Transverse colon (tissue), 4 donors: ENCODE results near the gene FAM107B. TPM values are rescaled to one million over a fixed set of nuclear protein-coding genes. Genes with fewer than 3 reads are reported as not detected.

Source experiments
- DNase-seq: peaks from one replicate; pipeline ENCODE4 v3.0.0-alpha.2; 2019
- H3K27ac ChIP-seq, 4 donors: fragments of 200-600 bp; sonication (generic); 2 replicates each; pipeline ENCODE4 v1.5.1; 2016 to 2018; ENCODE audit warnings: inconsistent platforms in 4 of 4
- H3K27me3 ChIP-seq: fragments of 200-600 bp; sonication (generic); 2 replicates; pipeline ENCODE4 v1.5.1; 2017; ENCODE audit warnings: inconsistent platforms
- H3K36me3 ChIP-seq, 4 donors: fragments of 200-600 bp; sonication (generic); 2 replicates each; pipeline ENCODE4 v1.5.1; 2017 to 2019; ENCODE audit warnings: inconsistent platforms in 4 of 4
- H3K4me1 ChIP-seq, 4 donors: fragments of 200-600 bp; sonication (generic); 2 replicates each; pipeline ENCODE4 v1.5.1; 2017 to 2020; ENCODE audit warnings: inconsistent platforms in 4 of 4
- H3K4me3 ChIP-seq, 4 donors: fragments of 200-600 bp; sonication (generic); 1 replicate in 1 of 4; 2 replicates in 3 of 4; pipeline versions ENCODE4 v1.5.1 to v1.6.1; 2017 to 2019; ENCODE audit warnings: inconsistent platforms in 4 of 4
- H3K9me3 ChIP-seq, 2 donors: fragments of 200-600 bp; sonication (generic); 2 replicates each; pipeline ENCODE4 v1.5.1; 2017 to 2019; ENCODE audit warnings: inconsistent platforms in 2 of 2
- EP300 ChIP-seq: sonication (generic); formaldehyde crosslinking; IDR thresholded peaks from one replicate; pipeline ENCODE4 v1.6.1; 2017; ENCODE audit warnings: antibody characterized with exemption, low read depth
- POLR2A ChIP-seq: fragments of 450-650 bp; IDR thresholded peaks from one replicate; pipeline ENCODE4 v1.6.1; 2016; ENCODE audit warnings: antibody characterized with exemption, mild to moderate bottlenecking, moderate library complexity
- POLR2AphosphoS5 ChIP-seq, 3 donors: sonication (generic); formaldehyde crosslinking; IDR thresholded peaks; one replicate each; pipeline ENCODE4 v1.6.1; 2016; ENCODE audit warnings: antibody characterized with exemption in 3 of 3
- WGBS, 2 donors: methylation state at CpG; one replicate each; pipeline ENCODE4 v1.1.5; 2018; ENCODE audit warnings: low coverage in 1 of 2; 5-methylcytosine and 5-hydroxymethylcytosine counted together
- in situ Hi-C, 4 donors: fragments of 200-750 bp; cut with MboI; loops; one replicate each; pipeline versions ENCODE4 v1.15.0 to v1.15.1; 2017; ENCODE audit warnings: low sequenced_read_pairs in 3 of 4, low pct_ligation_motif_present in 1 of 4, low pct_unique_long_range_greater_than_20kb in 1 of 4
- intact Hi-C: fragments of 100-400 bp; cut with DNase I; formaldehyde crosslinking; loops from one replicate; pipeline ENCODE4 v1.15.1; 2023; ENCODE audit warnings: low total_unique reads
- total RNA-seq, 4 donors: library from RNA; depleted of rRNA; stranded (reverse); fragments of >200 nt; gene quantifications; one replicate each; pipeline ENCODE4 v1.1.0, GENCODE V29; 2016
- TF ChIP-seq, protein P1 (sequence below), 5 experiments: fragments of 200-600 bp in 3 of 5; fragments of 450-650 bp in 2 of 5; sonication (generic) in 3 of 5; IDR thresholded peaks; 1 replicate in 2 of 5; 2 replicates in 3 of 5; pipeline ENCODE4 v1.5.1; 2016 to 2017; ENCODE audit warnings: antibody characterized with exemption in 5 of 5, inconsistent platforms in 3 of 5, mild to moderate bottlenecking in 2 of 5, moderate library complexity in 1 of 5

The FAM107B gene
- total RNA-seq, 4 donors from 2014 or later: 23.9 to 71.0 (median 52.8) TPM

DNA sequence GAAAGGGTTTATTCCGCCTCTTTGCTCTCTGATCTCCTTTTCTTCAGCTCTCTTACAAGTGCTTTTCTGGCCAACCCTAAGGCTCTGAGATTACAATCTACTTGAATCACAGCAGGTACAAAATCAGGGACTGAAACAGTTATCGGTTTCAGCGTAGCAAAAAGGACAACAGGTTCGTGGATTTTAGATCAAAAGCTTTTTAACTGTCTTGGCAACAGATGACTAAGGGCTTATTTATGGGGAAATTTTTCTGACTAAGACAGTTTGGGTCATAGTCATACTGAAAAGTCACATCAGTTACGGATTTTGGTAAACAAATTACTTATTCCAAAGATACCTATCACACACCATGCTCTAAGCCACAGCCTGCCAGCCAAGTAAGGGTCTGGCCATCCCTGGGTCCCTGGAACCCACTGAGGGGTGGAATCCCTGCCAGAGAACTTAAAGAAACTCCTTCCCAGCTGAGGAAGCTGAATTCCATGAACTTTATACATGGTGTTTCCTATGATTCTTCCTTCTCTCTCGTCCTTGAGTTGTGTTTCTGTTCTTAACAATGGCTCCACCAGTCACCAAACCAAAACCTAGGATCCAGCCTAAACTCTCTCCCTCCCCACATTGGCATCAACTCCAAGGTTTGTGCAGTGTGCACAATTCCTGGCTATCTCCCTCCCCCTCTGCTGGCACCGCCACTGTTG lies 169.3 kb downstream of the FAM107B start:
- Histone ChIP-seq H3K27ac (peak overlapping the region; percentile 76 to 85 (median 82)), H3K4me3 (peak overlapping the region in 3 of 4 donors; percentile 51 to 71 (median 68)), H3K9me3 (no peaks in the 10 kb centered on the region), H3K36me3 (no peaks in the 10 kb centered on the region), H3K27me3 (no peaks in the 10 kb centered on the region), H3K4me1 (peaks cover 6 to 33% (median 16%) of the 10 kb centered on the region in 4 donors)
- 44 to 46% methylated on average over 6 to 7 of the region's 7 CpGs for WGBS, 2 donors
- in situ Hi-C loops (no loop called here), intact Hi-C loops (no loop called here)
- TF ChIP-seq POLR2AphosphoS5 (IDR thresholded peaks at IDR 0.05): no peak
- TF ChIP-seq POLR2A: no peak
- TF ChIP-seq, protein P1, sequence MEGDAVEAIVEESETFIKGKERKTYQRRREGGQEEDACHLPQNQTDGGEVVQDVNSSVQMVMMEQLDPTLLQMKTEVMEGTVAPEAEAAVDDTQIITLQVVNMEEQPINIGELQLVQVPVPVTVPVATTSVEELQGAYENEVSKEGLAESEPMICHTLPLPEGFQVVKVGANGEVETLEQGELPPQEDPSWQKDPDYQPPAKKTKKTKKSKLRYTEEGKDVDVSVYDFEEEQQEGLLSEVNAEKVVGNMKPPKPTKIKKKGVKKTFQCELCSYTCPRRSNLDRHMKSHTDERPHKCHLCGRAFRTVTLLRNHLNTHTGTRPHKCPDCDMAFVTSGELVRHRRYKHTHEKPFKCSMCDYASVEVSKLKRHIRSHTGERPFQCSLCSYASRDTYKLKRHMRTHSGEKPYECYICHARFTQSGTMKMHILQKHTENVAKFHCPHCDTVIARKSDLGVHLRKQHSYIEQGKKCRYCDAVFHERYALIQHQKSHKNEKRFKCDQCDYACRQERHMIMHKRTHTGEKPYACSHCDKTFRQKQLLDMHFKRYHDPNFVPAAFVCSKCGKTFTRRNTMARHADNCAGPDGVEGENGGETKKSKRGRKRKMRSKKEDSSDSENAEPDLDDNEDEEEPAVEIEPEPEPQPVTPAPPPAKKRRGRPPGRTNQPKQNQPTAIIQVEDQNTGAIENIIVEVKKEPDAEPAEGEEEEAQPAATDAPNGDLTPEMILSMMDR (IDR thresholded peaks at IDR 0.05): no peak
- no peak for TF ChIP-seq EP300
- DNase-seq: no peak

DNA sequence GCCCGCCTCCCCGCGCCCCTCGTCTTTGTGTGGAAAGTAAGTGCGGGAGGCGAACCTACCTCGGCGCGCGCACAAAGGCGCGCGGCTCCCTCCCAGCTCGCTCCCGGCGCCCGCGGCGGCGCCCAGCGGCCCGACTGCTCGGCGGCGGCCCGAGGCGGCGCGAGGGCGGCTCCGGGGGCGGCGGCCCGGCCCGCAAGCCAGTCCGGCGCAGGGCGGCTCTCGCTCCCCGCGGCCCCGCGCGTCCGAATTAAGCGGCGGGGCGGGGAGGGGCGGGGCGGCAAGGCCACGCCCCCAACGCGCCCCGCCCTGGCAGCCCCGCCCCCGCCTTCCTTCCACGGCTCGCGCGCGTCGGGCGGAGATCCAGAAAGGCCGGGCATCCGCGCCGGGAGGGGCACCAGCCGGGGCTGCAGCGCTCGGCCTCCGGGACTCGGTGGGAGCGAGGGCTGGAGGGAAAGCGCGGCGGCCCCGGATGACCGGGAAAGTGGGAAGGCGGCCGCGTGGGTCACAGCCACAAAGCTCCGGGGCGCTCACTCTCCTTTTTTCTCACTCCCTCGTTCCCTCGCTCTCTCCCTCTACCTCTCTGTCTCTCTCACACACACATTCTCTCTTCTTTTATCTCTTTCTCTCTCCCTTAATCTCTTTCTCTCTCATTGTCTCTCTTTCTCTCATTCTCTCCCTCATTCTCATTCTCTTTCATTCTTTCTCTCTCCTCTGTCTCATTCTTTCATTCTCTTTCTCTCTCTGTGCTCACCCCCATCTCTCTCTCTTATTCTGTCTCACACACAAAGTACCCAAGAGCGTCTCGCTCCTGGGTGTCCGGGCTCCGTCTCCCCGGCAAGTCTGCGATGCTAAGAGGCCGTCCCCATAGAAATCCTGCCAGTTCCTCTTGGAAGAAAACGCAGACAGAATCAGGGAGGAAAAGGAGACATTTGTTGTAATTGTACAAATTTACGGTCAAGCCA lies 170.2 kb downstream of the FAM107B start:
- peak overlapping the region; percentile 68 to 84 (median 74) for H3K4me3 ChIP-seq
- DNase-seq: peak; percentile 86
- in situ Hi-C loops: no loop called here
- peak overlapping the region; percentile 76 to 85 (median 82) for H3K27ac ChIP-seq
- H3K9me3 ChIP-seq: no peaks in the 10 kb centered on the region
- no peaks in the 10 kb centered on the region for H3K36me3 ChIP-seq
- intact Hi-C loops: no loop called here
- H3K4me1 ChIP-seq: peaks cover 6 to 33% (median 16%) of the 10 kb centered on the region in 4 donors
- TF ChIP-seq, protein P1 (IDR thresholded peaks at IDR 0.05): peak in 1 of 5 experiments; percentile 11
- TF ChIP-seq EP300 (no peak), POLR2A (peak; percentile 70), POLR2AphosphoS5 (IDR thresholded peaks at IDR 0.05) (peak; percentile 84 to 93 (median 84))
- no peaks in the 10 kb centered on the region for H3K27me3 ChIP-seq
- 1 to 3% methylated on average over 13 to 43 of the region's 94 CpGs for WGBS, 2 donors

DNA sequence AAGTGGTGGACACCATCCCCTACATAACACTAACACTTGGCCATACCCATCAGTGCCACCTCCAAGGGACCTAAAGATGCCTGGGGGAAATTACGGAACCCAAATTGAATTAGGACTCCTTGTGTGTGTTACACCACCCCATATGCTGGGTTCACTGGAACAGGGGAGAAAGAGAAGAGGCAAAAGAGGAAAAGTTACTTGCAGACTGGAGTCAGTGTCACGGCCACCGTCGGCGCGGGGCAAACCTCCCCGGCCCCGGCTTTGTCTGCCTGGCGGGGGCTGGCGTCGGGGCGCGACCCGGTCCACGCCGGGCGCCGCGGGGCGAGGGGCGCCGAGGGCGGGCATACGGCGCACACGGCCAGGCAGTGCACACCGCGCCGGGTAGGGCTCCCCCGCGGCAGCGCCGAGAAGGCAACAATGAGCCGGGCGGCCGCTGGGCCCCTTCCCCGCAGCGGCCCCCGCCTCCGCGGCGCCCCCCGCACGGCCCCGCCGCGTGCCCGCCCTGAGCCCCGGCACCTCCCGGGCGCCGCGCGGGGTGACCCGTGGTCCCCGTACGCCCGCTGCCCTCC lies 171.1 kb downstream of the FAM107B start:
- intact Hi-C loops (no loop called here), in situ Hi-C loops (no loop called here)
- DNase-seq: no peak

More for the DNA sequence above, 171.1 kb downstream of the FAM107B start:
- no peaks in the 10 kb centered on the region for H3K27me3 ChIP-seq
- H3K27ac ChIP-seq: peak overlapping the region; percentile 69 to 83 (median 76)
- TF ChIP-seq POLR2A (no peak), POLR2AphosphoS5 (IDR thresholded peaks at IDR 0.05) (no peak), EP300 (no peak)
- TF ChIP-seq, protein P1 (IDR thresholded peaks at IDR 0.05): no peak
- H3K4me1 ChIP-seq: peaks cover 6 to 33% (median 16%) of the 10 kb centered on the region in 4 donors
- peak overlapping the region; percentile 42 to 84 (median 70) for H3K4me3 ChIP-seq
- no peaks in the 10 kb centered on the region for H3K36me3 ChIP-seq
- 0 to 2% methylated on average over 1 to 26 of the region's 58 CpGs for WGBS, 2 donors
- no peaks in the 10 kb centered on the region for H3K9me3 ChIP-seq
